ENCODE results near the gene TMEM220. TPM values are rescaled to one million over a fixed set of nuclear protein-coding genes. Genes with fewer than 3 reads are reported as not detected.

TMEM220 gene
- total RNA-seq, 6 donors from 2014 or later = 1.4 to 16.6 (median 6.8) TPM

DNA sequence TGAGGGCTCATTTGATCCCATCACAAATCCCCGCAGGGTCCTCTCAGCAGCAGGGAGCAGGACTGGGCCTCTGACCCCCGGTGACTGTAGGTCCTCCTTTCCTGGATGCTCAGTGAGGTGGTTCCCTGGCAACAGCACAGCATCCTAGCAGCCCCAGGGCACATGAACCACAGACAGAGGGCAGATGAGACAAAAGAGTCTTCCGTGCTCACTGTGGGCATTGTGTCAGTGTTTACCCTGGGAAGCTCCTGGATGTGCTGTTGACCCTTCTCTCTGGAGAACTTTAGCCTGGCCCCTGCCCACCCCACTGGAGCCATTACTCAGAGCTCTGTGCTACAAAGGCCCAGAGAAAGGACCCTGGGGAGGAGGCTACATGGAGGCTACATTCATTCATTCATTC, 21.7 kb upstream of the TMEM220 start:
- no peaks in the 10 kb centered on the region for H3K9me3 ChIP-seq
- no peaks in the 10 kb centered on the region for H3K36me3 ChIP-seq
- DNase-seq (no peak), ATAC-seq (ENCODE audit: low FRiP score in 2 of 2) (no peak)
- no peaks in the 10 kb centered on the region for H3K27me3 ChIP-seq
- no peak overlapping the region for H3K4me3 ChIP-seq
- TF ChIP-seq CTCF (IDR thresholded peaks at IDR 0.05) = no peak
- TF ChIP-seq POLR2AphosphoS5 (IDR thresholded peaks at IDR 0.05) = no peak
- no peak for TF ChIP-seq EP300 (IDR thresholded peaks at IDR 0.05)
- TF ChIP-seq POLR2A (IDR thresholded peaks at IDR 0.05) = no peak
- no peak overlapping the region for H3K27ac ChIP-seq
- no peaks in the 10 kb centered on the region for H3K4me1 ChIP-seq
- 96 to 100% methylated on average over 2 to 3 of the region's 3 CpGs for WGBS, 2 donors

DNA sequence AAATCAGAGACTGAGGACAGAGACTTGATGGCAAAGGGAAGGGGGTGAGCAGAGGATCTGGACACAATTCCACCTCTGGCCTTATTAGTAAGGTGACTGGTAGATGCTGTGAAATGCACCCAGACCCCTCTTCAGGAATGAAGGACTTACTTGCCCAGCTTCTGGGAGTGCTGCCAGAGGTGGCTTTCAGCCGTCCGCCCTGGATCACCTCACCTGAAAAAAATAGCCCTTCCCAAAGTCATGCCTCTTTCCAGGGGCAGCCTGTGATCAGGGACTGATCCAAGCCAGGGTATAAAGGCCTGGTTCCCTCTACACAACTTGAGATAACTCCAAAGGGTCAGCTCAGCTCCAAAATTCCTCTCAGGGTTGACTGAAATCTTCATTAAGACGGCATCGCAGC, 20.4 kb upstream of the TMEM220 start:
- ATAC-seq (ENCODE audit: low FRiP score in 2 of 2) (no peak), DNase-seq (no peak)
- WGBS, 2 donors = 92 to 93% methylated on average over 4 of the region's 4 CpGs
- no peak overlapping the region for H3K27ac ChIP-seq
- no peaks in the 10 kb centered on the region for H3K4me1 ChIP-seq
- TF ChIP-seq CTCF (IDR thresholded peaks at IDR 0.05) = no peak
- no peak for TF ChIP-seq POLR2A (IDR thresholded peaks at IDR 0.05)
- TF ChIP-seq POLR2AphosphoS5 (IDR thresholded peaks at IDR 0.05) = no peak
- no peak for TF ChIP-seq EP300 (IDR thresholded peaks at IDR 0.05)
- H3K4me3 ChIP-seq = no peak overlapping the region
- H3K9me3 ChIP-seq = no peaks in the 10 kb centered on the region
- H3K36me3 ChIP-seq = no peaks in the 10 kb centered on the region
- no peaks in the 10 kb centered on the region for H3K27me3 ChIP-seq

DNA sequence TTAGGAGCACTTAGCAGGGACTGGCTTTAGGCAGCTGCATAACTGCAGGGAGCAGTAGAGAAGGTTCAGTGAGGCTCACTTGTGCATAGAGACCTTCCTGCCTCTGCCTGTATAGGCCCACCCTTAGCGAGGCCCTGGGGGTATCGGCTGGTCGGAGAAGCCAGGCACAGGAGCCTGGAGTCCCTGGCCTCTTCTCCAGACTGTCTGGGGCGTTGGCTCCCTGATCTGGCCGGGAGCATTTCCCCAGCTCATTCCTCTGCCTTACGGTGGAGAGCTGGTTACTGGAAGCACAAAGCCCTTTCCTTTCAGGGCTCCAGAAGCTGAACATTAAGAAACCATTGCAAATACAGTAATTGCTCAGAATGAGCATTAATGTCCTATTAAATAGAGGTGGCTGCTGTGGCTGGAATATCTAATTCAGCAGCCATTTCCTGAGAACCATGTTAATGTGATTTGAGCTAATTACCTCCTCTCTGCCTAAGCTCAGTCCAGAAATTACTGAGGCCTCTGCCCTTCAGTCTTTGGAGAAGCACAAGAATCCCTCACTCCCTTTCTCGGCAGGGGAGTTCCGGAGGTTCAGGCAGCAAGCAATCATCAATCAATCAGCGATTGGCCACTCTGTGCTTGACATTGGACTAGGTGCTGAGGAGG, 18.8 kb upstream of the TMEM220 start:
- no peaks in the 10 kb centered on the region for H3K36me3 ChIP-seq
- H3K4me1 ChIP-seq = no peaks in the 10 kb centered on the region
- WGBS, 2 donors = 62 to 64% methylated on average over 7 to 9 of the region's 9 CpGs
- TF ChIP-seq POLR2AphosphoS5 (IDR thresholded peaks at IDR 0.05) (no peak), POLR2A (IDR thresholded peaks at IDR 0.05) (no peak), CTCF (IDR thresholded peaks at IDR 0.05) (no peak), EP300 (IDR thresholded peaks at IDR 0.05) (no peak)
- DNase-seq = no peak
- no peaks in the 10 kb centered on the region for H3K27me3 ChIP-seq
- H3K9me3 ChIP-seq = no peaks in the 10 kb centered on the region
- H3K4me3 ChIP-seq = no peak overlapping the region
- no peak overlapping the region for H3K27ac ChIP-seq
- ATAC-seq (ENCODE audit: low FRiP score in 2 of 2) = peak in 1 of 2 donors; percentile 75

DNA sequence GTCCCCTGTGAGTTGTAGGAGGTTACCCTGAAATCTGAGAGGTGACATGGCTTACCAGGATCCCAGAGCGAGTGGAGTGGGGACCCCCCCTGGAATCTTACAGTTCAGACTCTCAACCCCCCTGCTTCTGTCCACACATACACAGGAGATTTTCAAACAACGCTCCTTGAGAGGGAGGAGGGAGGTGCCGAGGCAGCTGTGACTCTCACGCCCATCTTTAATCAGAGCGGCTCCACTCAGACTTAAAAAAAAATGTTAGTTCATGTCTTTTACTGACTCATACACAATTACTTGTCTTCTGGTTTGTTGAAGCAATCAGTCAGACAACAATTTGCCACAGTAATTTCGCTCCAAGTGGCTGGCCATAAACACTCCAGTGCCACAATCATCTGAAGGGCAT, 15.4 kb upstream of the TMEM220 start:
- DNase-seq = no peak
- TF ChIP-seq EP300 (IDR thresholded peaks at IDR 0.05) = no peak
- no peak for TF ChIP-seq POLR2AphosphoS5 (IDR thresholded peaks at IDR 0.05)
- TF ChIP-seq POLR2A (IDR thresholded peaks at IDR 0.05) = no peak
- TF ChIP-seq CTCF (IDR thresholded peaks at IDR 0.05) = no peak
- peak in 1 of 2 donors; percentile 74 for ATAC-seq (ENCODE audit: low FRiP score in 2 of 2)

DNA sequence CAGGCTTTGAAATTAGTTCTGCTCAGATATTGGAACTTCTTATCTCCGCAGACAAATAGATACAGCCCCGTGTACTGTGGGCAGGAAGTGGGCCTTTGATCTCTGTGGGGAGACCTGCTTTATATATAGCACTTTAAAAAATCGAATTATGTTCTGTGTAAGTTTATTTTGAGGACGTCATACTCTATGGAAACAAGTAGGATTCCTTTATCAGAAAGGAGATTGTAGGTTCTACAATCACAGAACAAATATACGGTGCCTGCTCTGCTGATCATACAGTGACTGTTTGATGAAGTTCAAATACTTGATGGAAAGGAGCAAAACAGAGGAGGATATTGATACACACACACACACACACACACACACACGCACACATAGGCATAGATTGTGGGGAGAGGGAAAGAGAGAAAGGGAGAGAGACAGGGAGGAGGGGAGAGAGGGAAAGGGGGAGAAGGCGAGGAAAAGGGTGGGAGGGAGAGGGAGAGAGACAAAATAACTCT, 14.7 kb upstream of the TMEM220 start:
- TF ChIP-seq CTCF (IDR thresholded peaks at IDR 0.05) (no peak), POLR2A (IDR thresholded peaks at IDR 0.05) (no peak), EP300 (IDR thresholded peaks at IDR 0.05) (no peak), POLR2AphosphoS5 (IDR thresholded peaks at IDR 0.05) (no peak)
- no peak overlapping the region for H3K4me3 ChIP-seq
- no peak overlapping the region for H3K27ac ChIP-seq
- H3K36me3 ChIP-seq = no peaks in the 10 kb centered on the region
- H3K27me3 ChIP-seq = no peaks in the 10 kb centered on the region
- 45 to 48% methylated on average over 7 of the region's 7 CpGs for WGBS, 2 donors
- H3K9me3 ChIP-seq = no peaks in the 10 kb centered on the region
- DNase-seq = no peak
- no peaks in the 10 kb centered on the region for H3K4me1 ChIP-seq
- ATAC-seq (ENCODE audit: low FRiP score in 2 of 2) = no peak

More for the DNA sequence above, 15.4 kb upstream of the TMEM220 start:
- no peaks in the 10 kb centered on the region for H3K4me1 ChIP-seq
- no peak overlapping the region for H3K27ac ChIP-seq
- WGBS, 2 donors = 51 to 75% methylated on average over 6 of the region's 6 CpGs
- no peaks in the 10 kb centered on the region for H3K27me3 ChIP-seq
- no peak overlapping the region for H3K4me3 ChIP-seq
- no peaks in the 10 kb centered on the region for H3K9me3 ChIP-seq
- no peaks in the 10 kb centered on the region for H3K36me3 ChIP-seq
